Liver (tissue), 9 donors: Measurements from ENCODE around the gene CDK5RAP2. TPM values are rescaled to one million over a fixed set of nuclear protein-coding genes. Genes with fewer than 3 reads are reported as not detected.

ENCODE experiments used
- DNase-seq: peaks from one replicate; pipeline ENCODE4 v3.0.0-alpha.2; 2017; ENCODE audit warnings: low spot score
- H3K27ac ChIP-seq, 2 donors: one replicate each; pipeline ENCODE4 v1.7.0; 2013; ENCODE audit warnings: inconsistent platforms in 2 of 2, low read length in 2 of 2, control low read depth in 1 of 2, low read depth in 1 of 2, mild to moderate bottlenecking in 1 of 2
- H3K27me3 ChIP-seq, 4 donors: one replicate each; pipeline versions ENCODE4 v1.6.1 to v1.7.0; 2013; ENCODE audit warnings: low read length in 3 of 4, inconsistent platforms in 1 of 4, mild to moderate bottlenecking in 1 of 4, moderate library complexity in 1 of 4; ENCODE audit not compliant: control insufficient read depth in 4 of 4, insufficient read depth in 4 of 4
- H3K36me3 ChIP-seq, 4 donors: one replicate each; pipeline versions ENCODE4 v1.6.1 to v1.7.0; 2013; ENCODE audit warnings: low read length in 3 of 4, mild to moderate bottlenecking in 3 of 4, low read depth in 1 of 4, moderate library complexity in 1 of 4; ENCODE audit not compliant: control insufficient read depth in 4 of 4, insufficient read depth in 3 of 4
- H3K4me1 ChIP-seq, 4 donors: one replicate each; pipeline versions ENCODE4 v1.6.1 to v1.7.0; 2013; ENCODE audit warnings: low read length in 3 of 4, mild to moderate bottlenecking in 3 of 4, moderate library complexity in 1 of 4; ENCODE audit not compliant: control insufficient read depth in 4 of 4, insufficient read depth in 4 of 4
- H3K4me3 ChIP-seq, 3 donors: one replicate each; pipeline versions ENCODE4 v1.6.1 to v1.7.0; 2013; ENCODE audit warnings: low read length in 3 of 3, control low read depth in 1 of 3, low read depth in 1 of 3, mild to moderate bottlenecking in 1 of 3
- H3K9ac ChIP-seq, 2 donors: one replicate each; pipeline ENCODE4 v1.7.0; 2013; ENCODE audit warnings: low read length in 2 of 2, mild to moderate bottlenecking in 2 of 2, moderate library complexity in 2 of 2, control low read depth in 1 of 2, low read depth in 1 of 2
- H3K9me3 ChIP-seq, 4 donors: one replicate each; pipeline versions ENCODE4 v1.6.1 to v1.7.0; 2013; ENCODE audit warnings: low read length in 3 of 4; ENCODE audit not compliant: control insufficient read depth in 4 of 4
- EGR1 ChIP-seq, 2 donors: IDR thresholded peaks; 2 replicates each; pipeline ENCODE4 v1.6.1; 2016 to 2018; ENCODE audit warnings: antibody characterized with exemption in 2 of 2, low read depth in 2 of 2
- FOXA1 ChIP-seq: IDR thresholded peaks from 2 replicates; pipeline ENCODE4 v1.6.1; 2016; ENCODE audit warnings: antibody characterized with exemption
- FOXA2 ChIP-seq: IDR thresholded peaks from 2 replicates; pipeline ENCODE4 v1.6.1; 2016; ENCODE audit warnings: antibody characterized with exemption
- GABPA ChIP-seq, 2 donors: IDR thresholded peaks in 1 of 2; conservative IDR thresholded peaks in 1 of 2; 2 replicates each; pipeline ENCODE4 v1.6.1; 2016; ENCODE audit warnings: antibody characterized with exemption in 2 of 2, mild to moderate bottlenecking in 1 of 2, moderate library complexity in 1 of 2
- HNF4A ChIP-seq, 2 donors: conservative IDR thresholded peaks; 2 replicates each; pipeline ENCODE4 v1.6.1; 2016; ENCODE audit warnings: antibody characterized with exemption in 2 of 2, mild to moderate bottlenecking in 2 of 2
- HNF4G ChIP-seq: IDR thresholded peaks from 2 replicates; pipeline ENCODE4 v1.6.1; 2016; ENCODE audit warnings: antibody characterized with exemption
- JUND ChIP-seq, 2 donors: IDR thresholded peaks; 2 replicates each; pipeline ENCODE4 v1.6.1; 2016; ENCODE audit warnings: antibody characterized with exemption in 2 of 2
- RAD21 ChIP-seq, 2 donors: IDR thresholded peaks; 2 replicates each; pipeline ENCODE4 v1.6.1; 2016; ENCODE audit warnings: antibody characterized with exemption in 2 of 2, mild to moderate bottlenecking in 2 of 2
- RXRA ChIP-seq, 2 donors: IDR thresholded peaks; 2 replicates each; pipeline ENCODE4 v1.6.1; 2017 to 2018; ENCODE audit warnings: antibody characterized with exemption in 2 of 2, mild to moderate bottlenecking in 1 of 2
- SP1 ChIP-seq: IDR thresholded peaks from 2 replicates; pipeline ENCODE4 v1.6.1; 2018; ENCODE audit warnings: antibody characterized with exemption, mild to moderate bottlenecking
- TAF1 ChIP-seq: conservative IDR thresholded peaks from 2 replicates; pipeline ENCODE4 v1.6.1; 2016; ENCODE audit warnings: antibody characterized with exemption, mild to moderate bottlenecking
- YY1 ChIP-seq: IDR thresholded peaks from 2 replicates; pipeline ENCODE4 v1.6.1; 2016; ENCODE audit warnings: antibody characterized with exemption, mild to moderate bottlenecking
- WGBS: extraction: QIAGEN DNeasy Blood & Tissue Kit; methylation state at CpG from one replicate; pipeline ENCODE4 v1.1.7; 2013; 5-methylcytosine and 5-hydroxymethylcytosine counted together
- polyA plus RNA-seq, 2 donors: library from polyadenylated mRNA; stranded (reverse) in 1 of 2; unstranded in 1 of 2; fragments of 200-250 nt in 1 of 2; fragments of >200 nt in 1 of 2; fragmentation: Nextera tagmentation in 1 of 2; extraction: Ambion mirVana in 1 of 2; gene quantifications; one replicate each; pipeline versions ENCODE4 v1.2.1 to v1.2.3, GENCODE V29; 2013 to 2015
- total RNA-seq, 2 donors: library from RNA; depleted of rRNA; stranded (reverse); fragments of >200 nt; gene quantifications; one replicate each; pipeline ENCODE4 v1.2.3, GENCODE V29; 2014
- TF ChIP-seq, protein P1 (sequence below): IDR thresholded peaks from 2 replicates; pipeline ENCODE4 v1.6.1; 2016; ENCODE audit warnings: antibody characterized with exemption
- TF ChIP-seq, protein P2 (sequence below): IDR thresholded peaks from 2 replicates; pipeline ENCODE4 v1.6.1; 2016; ENCODE audit warnings: antibody characterized with exemption
- TF ChIP-seq, protein P3 (sequence below): IDR thresholded peaks from 2 replicates; pipeline ENCODE4 v1.6.1; 2016; ENCODE audit warnings: antibody characterized with exemption
- TF ChIP-seq, protein P4 (sequence below): IDR thresholded peaks from 2 replicates; pipeline ENCODE4 v1.6.1; 2016; ENCODE audit warnings: antibody characterized with exemption, mild to moderate bottlenecking
- TF ChIP-seq, protein P5 (sequence below): fragments of 150-350 bp; IDR thresholded peaks from 2 replicates; pipeline ENCODE4 v1.5.1; 2017; ENCODE audit warnings: improper control_type of control experiment, low read depth, low read length; ENCODE audit not compliant: missing input control
- donor health status: healthy.
- donor health status: healthy.
- donor health status: healthy.
- donor health status: healthy.
- donor health status: healthy.

CDK5RAP2 gene
- total and polyA plus RNA-seq, 4 donors = 11.7 to 38.9 (median 21.7) TPM

DNA sequence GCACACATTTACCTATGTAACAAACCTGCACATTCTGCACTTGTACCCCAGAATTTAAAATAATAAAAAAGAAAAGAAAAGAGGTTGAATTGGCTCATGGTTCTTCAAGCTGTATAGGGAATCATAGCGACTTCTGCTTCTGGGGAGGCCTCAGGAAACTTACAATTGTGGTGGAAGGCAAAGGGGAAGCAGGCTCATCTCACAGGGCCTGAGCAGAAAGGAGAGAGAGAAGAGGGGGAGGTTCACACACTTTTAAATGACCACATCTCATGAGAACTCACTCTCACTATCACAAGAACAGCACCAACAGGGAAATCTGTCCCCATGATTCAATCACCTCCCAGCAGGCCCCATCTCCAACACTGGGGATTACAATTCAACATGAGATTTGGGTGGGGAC lies 214.6 kb downstream of the CDK5RAP2 start (continued):
- TF ChIP-seq GABPA (IDR thresholded peaks at IDR 0.05 in 1 of 2, conservative IDR thresholded peaks at IDR 0.05 in 1 of 2) (no peak), YY1 (no peak), FOXA1 (no peak), EGR1 (IDR thresholded peaks at IDR 0.05; ENCODE audit: low read depth in 2 of 2) (no peak), RAD21 (IDR thresholded peaks at IDR 0.05) (no peak)
- TF ChIP-seq, protein P1, sequence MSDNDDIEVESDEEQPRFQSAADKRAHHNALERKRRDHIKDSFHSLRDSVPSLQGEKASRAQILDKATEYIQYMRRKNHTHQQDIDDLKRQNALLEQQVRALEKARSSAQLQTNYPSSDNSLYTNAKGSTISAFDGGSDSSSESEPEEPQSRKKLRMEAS = no peak
- TF ChIP-seq, protein P2, sequence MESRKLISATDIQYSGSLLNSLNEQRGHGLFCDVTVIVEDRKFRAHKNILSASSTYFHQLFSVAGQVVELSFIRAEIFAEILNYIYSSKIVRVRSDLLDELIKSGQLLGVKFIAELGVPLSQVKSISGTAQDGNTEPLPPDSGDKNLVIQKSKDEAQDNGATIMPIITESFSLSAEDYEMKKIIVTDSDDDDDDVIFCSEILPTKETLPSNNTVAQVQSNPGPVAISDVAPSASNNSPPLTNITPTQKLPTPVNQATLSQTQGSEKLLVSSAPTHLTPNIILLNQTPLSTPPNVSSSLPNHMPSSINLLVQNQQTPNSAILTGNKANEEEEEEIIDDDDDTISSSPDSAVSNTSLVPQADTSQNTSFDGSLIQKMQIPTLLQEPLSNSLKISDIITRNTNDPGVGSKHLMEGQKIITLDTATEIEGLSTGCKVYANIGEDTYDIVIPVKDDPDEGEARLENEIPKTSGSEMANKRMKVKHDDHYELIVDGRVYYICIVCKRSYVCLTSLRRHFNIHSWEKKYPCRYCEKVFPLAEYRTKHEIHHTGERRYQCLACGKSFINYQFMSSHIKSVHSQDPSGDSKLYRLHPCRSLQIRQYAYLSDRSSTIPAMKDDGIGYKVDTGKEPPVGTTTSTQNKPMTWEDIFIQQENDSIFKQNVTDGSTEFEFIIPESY = no peak

DNA sequence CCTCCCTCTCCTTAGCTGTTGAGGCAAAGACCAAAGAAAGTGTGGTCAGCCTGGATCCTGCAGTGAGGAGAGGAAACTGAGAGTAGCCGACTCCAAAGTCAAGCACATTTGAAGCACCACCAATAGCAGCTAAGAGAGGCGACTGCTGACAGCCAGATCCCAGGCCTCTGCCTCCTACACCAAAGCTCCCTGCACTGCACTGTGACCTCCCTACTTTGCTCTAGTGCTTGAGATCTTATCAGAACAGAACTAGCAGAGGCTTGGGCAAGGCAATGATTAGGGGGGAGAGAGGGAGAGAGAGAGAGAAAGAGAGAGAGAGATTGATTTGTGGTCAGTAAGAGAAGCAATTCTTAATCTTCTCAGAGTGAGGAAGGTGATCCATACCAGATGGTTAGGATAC lies 216.3 kb downstream of the CDK5RAP2 start:
- H3K4me1 ChIP-seq = no peaks in the 10 kb centered on the region
- 89% methylated on average over 2 of the region's 2 CpGs for WGBS
- no peak overlapping the region for H3K4me3 ChIP-seq
- TF ChIP-seq FOXA2 (no peak), FOXA1 (no peak)
- TF ChIP-seq, protein P1 = no peak
- no peak overlapping the region for H3K27ac ChIP-seq
- no peak overlapping the region for H3K9ac ChIP-seq
- H3K9me3 ChIP-seq = no peaks in the 10 kb centered on the region
- H3K27me3 ChIP-seq = no peaks in the 10 kb centered on the region
- DNase-seq = no peak
- no peaks in the 10 kb centered on the region for H3K36me3 ChIP-seq

DNA sequence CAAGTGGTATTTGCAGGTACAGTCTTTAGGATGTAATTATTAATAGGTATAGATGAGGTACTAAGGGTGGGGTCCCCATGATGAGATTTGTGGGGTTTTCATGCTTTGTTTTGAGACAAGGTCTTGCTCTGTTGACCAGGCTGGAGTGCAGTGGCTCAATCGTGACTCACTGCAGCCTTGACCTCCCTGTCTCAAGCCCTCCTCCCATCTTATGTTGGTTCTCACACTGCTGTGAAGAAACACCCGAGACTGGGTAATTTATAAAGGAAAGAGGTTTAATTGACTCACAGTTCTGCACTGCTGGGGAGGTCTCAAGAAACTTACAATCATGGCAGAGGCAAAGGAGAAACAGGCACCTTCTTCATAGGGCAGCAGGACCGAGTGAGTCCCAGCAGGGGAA lies 217.5 kb downstream of the CDK5RAP2 start:
- Histone ChIP-seq H3K36me3 (no peaks in the 10 kb centered on the region), H3K9me3 (no peaks in the 10 kb centered on the region), H3K27ac (no peak overlapping the region), H3K4me3 (no peak overlapping the region), H3K4me1 (no peaks in the 10 kb centered on the region), H3K9ac (no peak overlapping the region), H3K27me3 (no peaks in the 10 kb centered on the region)
- no peak for DNase-seq
- TF ChIP-seq FOXA2 (no peak), RXRA (IDR thresholded peaks at IDR 0.05) (no peak), FOXA1 (no peak), GABPA (IDR thresholded peaks at IDR 0.05 in 1 of 2, conservative IDR thresholded peaks at IDR 0.05 in 1 of 2) (no peak), HNF4A (conservative IDR thresholded peaks at IDR 0.05) (no peak), SP1 (no peak), TAF1 (no peak), RAD21 (IDR thresholded peaks at IDR 0.05) (no peak), HNF4G (no peak), JUND (IDR thresholded peaks at IDR 0.05) (no peak)
- TF ChIP-seq, protein P1 = no peak
- TF ChIP-seq, protein P3, sequence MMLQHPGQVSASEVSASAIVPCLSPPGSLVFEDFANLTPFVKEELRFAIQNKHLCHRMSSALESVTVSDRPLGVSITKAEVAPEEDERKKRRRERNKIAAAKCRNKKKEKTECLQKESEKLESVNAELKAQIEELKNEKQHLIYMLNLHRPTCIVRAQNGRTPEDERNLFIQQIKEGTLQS = no peak
- TF ChIP-seq, protein P4, sequence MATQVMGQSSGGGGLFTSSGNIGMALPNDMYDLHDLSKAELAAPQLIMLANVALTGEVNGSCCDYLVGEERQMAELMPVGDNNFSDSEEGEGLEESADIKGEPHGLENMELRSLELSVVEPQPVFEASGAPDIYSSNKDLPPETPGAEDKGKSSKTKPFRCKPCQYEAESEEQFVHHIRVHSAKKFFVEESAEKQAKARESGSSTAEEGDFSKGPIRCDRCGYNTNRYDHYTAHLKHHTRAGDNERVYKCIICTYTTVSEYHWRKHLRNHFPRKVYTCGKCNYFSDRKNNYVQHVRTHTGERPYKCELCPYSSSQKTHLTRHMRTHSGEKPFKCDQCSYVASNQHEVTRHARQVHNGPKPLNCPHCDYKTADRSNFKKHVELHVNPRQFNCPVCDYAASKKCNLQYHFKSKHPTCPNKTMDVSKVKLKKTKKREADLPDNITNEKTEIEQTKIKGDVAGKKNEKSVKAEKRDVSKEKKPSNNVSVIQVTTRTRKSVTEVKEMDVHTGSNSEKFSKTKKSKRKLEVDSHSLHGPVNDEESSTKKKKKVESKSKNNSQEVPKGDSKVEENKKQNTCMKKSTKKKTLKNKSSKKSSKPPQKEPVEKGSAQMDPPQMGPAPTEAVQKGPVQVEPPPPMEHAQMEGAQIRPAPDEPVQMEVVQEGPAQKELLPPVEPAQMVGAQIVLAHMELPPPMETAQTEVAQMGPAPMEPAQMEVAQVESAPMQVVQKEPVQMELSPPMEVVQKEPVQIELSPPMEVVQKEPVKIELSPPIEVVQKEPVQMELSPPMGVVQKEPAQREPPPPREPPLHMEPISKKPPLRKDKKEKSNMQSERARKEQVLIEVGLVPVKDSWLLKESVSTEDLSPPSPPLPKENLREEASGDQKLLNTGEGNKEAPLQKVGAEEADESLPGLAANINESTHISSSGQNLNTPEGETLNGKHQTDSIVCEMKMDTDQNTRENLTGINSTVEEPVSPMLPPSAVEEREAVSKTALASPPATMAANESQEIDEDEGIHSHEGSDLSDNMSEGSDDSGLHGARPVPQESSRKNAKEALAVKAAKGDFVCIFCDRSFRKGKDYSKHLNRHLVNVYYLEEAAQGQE = no peak
- TF ChIP-seq, protein P5, sequence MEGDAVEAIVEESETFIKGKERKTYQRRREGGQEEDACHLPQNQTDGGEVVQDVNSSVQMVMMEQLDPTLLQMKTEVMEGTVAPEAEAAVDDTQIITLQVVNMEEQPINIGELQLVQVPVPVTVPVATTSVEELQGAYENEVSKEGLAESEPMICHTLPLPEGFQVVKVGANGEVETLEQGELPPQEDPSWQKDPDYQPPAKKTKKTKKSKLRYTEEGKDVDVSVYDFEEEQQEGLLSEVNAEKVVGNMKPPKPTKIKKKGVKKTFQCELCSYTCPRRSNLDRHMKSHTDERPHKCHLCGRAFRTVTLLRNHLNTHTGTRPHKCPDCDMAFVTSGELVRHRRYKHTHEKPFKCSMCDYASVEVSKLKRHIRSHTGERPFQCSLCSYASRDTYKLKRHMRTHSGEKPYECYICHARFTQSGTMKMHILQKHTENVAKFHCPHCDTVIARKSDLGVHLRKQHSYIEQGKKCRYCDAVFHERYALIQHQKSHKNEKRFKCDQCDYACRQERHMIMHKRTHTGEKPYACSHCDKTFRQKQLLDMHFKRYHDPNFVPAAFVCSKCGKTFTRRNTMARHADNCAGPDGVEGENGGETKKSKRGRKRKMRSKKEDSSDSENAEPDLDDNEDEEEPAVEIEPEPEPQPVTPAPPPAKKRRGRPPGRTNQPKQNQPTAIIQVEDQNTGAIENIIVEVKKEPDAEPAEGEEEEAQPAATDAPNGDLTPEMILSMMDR = no peak
- WGBS = 89% methylated on average over 3 of the region's 3 CpGs
